Left lung (tissue), 10 donors: ENCODE data around the gene PGLYRP1. TPM values are rescaled to one million over a fixed set of nuclear protein-coding genes. Genes with fewer than 3 reads are reported as not detected.
A peak's percentile ranks its signal among the peaks of the same experiment; 100 is the strongest.

Source experiments
- ATAC-seq: fragments of 200-7000 bp; cut with Tn5 transposase; one replicate; pipeline ENCODE4 v1.9.1; 2020; ENCODE audit warnings: moderate library complexity
- DNase-seq, 4 donors: peaks; one replicate each; pipeline ENCODE4 v3.0.0-alpha.2; 2013 to 2020
- H3K27ac ChIP-seq, 2 donors: fragments of 200-600 bp; sonication (generic) in 1 of 2; one replicate each; pipeline versions ENCODE4 v1.5.0 to v1.8.0; 2020 to 2021
- H3K27me3 ChIP-seq, 2 donors: fragments of 200-600 bp; sonication (generic) in 1 of 2; one replicate each; pipeline versions ENCODE4 v1.5.0 to v1.8.0; 2020 to 2021
- H3K36me3 ChIP-seq, 2 donors: fragments of 200-600 bp; sonication (generic) in 1 of 2; one replicate each; pipeline versions ENCODE4 v1.5.0 to v1.8.0; 2020 to 2021
- H3K4me1 ChIP-seq, 2 donors: fragments of 200-600 bp; one replicate each; pipeline ENCODE4 v1.8.0; 2021
- H3K4me3 ChIP-seq, 2 donors: fragments of 200-600 bp; sonication (generic) in 1 of 2; one replicate each; pipeline versions ENCODE4 v1.5.0 to v1.8.0; 2020 to 2021; ENCODE audit warnings: mild to moderate bottlenecking in 1 of 2
- H3K9me3 ChIP-seq, 2 donors: fragments of 200-600 bp; sonication (generic) in 1 of 2; one replicate each; pipeline versions ENCODE4 v1.5.0 to v1.8.0; 2020 to 2021
- CTCF ChIP-seq, 2 donors: fragments of 200-600 bp; sonication (generic) in 1 of 2; IDR thresholded peaks; one replicate each; pipeline versions ENCODE4 v1.5.0 to v1.8.0; 2021; ENCODE audit warnings: antibody characterized with exemption in 2 of 2
- intact Hi-C, 2 donors: fragments of 100-400 bp; cut with DNase I; formaldehyde crosslinking; loops; one replicate each; pipeline versions ENCODE4 v1.11.2 to v1.14.2; 2022
- polyA plus RNA-seq, 6 donors: library from polyadenylated mRNA; unstranded; fragments of 120-200 nt; gene quantifications; one replicate each; pipeline ENCODE4 v1.2.1, GENCODE V29; 2013; ENCODE audit not compliant: insufficient read length in 6 of 6
- total RNA-seq, 2 donors: library from RNA; stranded (reverse); fragmentation: NEBNext Ultra II Directional; extraction: Animal tissue kit (Norgen Biotek cat#: 25700); gene quantifications; one replicate each; pipeline ENCODE4 v1.2.1, GENCODE V29; 2021
- donor health status: DM: no; HTN: yes; CAD: no.
- donor health status: DM: no; HTN: no; CAD: no.

Gene PGLYRP1
- total and polyA plus RNA-seq, 8 donors = 0.31 to 6.3 (median 0.89) TPM

GRCh38 chr19:45996933-45997332 is 25.9 kb downstream of the PGLYRP1 start:
- peak in 1 of 4 donors; percentile 19 for DNase-seq
- Histone ChIP-seq H3K4me3 (no peak overlapping the region), H3K9me3 (no peaks in the 10 kb centered on the region), H3K36me3 (peaks cover 0 to 4% of the 10 kb centered on the region in 2 donors), H3K27me3 (peaks cover 0 to 19% of the 10 kb centered on the region in 2 donors), H3K27ac (no peak overlapping the region), H3K4me1 (peaks cover 0 to 30% of the 10 kb centered on the region in 2 donors)
- TF ChIP-seq CTCF (IDR thresholded peaks at IDR 0.05) = no peak
- ATAC-seq = no peak
- intact Hi-C loops = no loop called here

GRCh38 chr19:45995715-45996385 is 27.0 kb downstream of the PGLYRP1 start:
- DNase-seq (no peak), ATAC-seq (no peak)
- peaks cover 0 to 28% of the 10 kb centered on the region in 2 donors for H3K4me1 ChIP-seq
- H3K36me3 ChIP-seq = peaks cover 0 to 4% of the 10 kb centered on the region in 2 donors
- peaks cover 0 to 16% of the 10 kb centered on the region in 2 donors for H3K27me3 ChIP-seq
- peak overlapping the region in 1 of 2 donors; percentile 77 for H3K27ac ChIP-seq
- H3K4me3 ChIP-seq = peak overlapping the region; percentile 76 to 77
- intact Hi-C loops = no loop called here
- no peaks in the 10 kb centered on the region for H3K9me3 ChIP-seq
- TF ChIP-seq CTCF (IDR thresholded peaks at IDR 0.05) = no peak

- intact Hi-C loops = no loop called here
- Histone ChIP-seq H3K4me3 (peak within 1 kb of the TSS; percentile 76 to 77), H3K9me3 (no peaks in the 10 kb centered on the region), H3K36me3 (peaks cover 0 to 4% of the 10 kb centered on the region in 2 donors), H3K4me1 (peaks cover 0 to 21% of the 10 kb centered on the region in 2 donors), H3K27ac (peak within 1 kb of the TSS in 1 of 2 donors; percentile 77), H3K27me3 (peaks cover 0 to 9% of the 10 kb centered on the region in 2 donors)
- DNase-seq (peak; percentile 94 to 99 (median 98)), ATAC-seq (peak; percentile 98)
- no peak for TF ChIP-seq CTCF (IDR thresholded peaks at IDR 0.05)
These were observed 27.7 kb downstream of the PGLYRP1 start, which contains the start of gene CCDC61 for GRCh38 chr19:45994998-45995714. CCDC61 (plus strand) TSS chr19:45995467; CDS start chr19:46003019, 7,552 bp downstream.

GRCh38 chr19:45994456-45994997 is 28.3 kb downstream of the PGLYRP1 start:
- H3K27ac ChIP-seq = peak overlapping the region in 1 of 2 donors; percentile 23
- no peak for DNase-seq
- no peak for TF ChIP-seq CTCF (IDR thresholded peaks at IDR 0.05)
- H3K9me3 ChIP-seq = no peaks in the 10 kb centered on the region
- ATAC-seq = peak; percentile 8
- intact Hi-C loops = no loop called here
- peaks cover 0 to 4% of the 10 kb centered on the region in 2 donors for H3K36me3 ChIP-seq
- peak overlapping the region; percentile 31 to 77 for H3K4me3 ChIP-seq
- peaks cover 0 to 20% of the 10 kb centered on the region in 2 donors for H3K4me1 ChIP-seq
- peaks cover 0 to 9% of the 10 kb centered on the region in 2 donors for H3K27me3 ChIP-seq
